OCI-LY7 (cell line): ENCODE data around the gene AKAP13. TPM values are rescaled to one million over a fixed set of nuclear protein-coding genes. Genes with fewer than 3 reads are reported as not detected.
A peak's percentile ranks its signal among the peaks of the same experiment; 100 is the strongest.

Source experiments
- BruUV-seq: library from RNA; stranded (reverse); fragments of 400-500 nt; replicated peaks from 2 replicates; lab custom pipeline; 2021; lab: Mats Ljungman, UMichigan
- CTCF ChIA-PET: fragments of 300-600 bp; sonication (Branson Sonifier 250); formaldehyde crosslinking; loops from one replicate; lab custom pipeline; 2022; ENCODE audit warnings: antibody characterized with exemption; ENCODE audit not compliant: unreplicated experiment; lab: Charles Lee
- POLR2A ChIA-PET: fragments of 300-600 bp; sonication (Branson Sonifier 250); formaldehyde crosslinking; loops from one replicate; lab custom pipeline; 2022; ENCODE audit warnings: antibody characterized with exemption; lab: Charles Lee
- DNase-seq: peaks from one replicate; pipeline ENCODE4 v3.0.0-alpha.2; 2015; ENCODE audit warnings: low spot score
- H2AFZ ChIP-seq: fragments of 200-600 bp; sonication (generic), shearing (Covaris generic); 2 replicates; pipeline ENCODE4 v1.6.1; 2014; ENCODE audit warnings: mild to moderate bottlenecking, antibody characterized with exemption, low read length, moderate library complexity
- H3K27ac ChIP-seq: fragments of 200-600 bp; sonication (generic); 2 replicates; pipeline ENCODE4 v1.5.1; 2014; ENCODE audit warnings: mixed run types, low read depth, mild to moderate bottlenecking, moderate library complexity, low read length, inconsistent platforms; ENCODE audit not compliant: poor library complexity, severe bottlenecking
- H3K36me3 ChIP-seq: fragments of 200-600 bp; sonication (generic); 2 replicates; pipeline ENCODE4 v1.6.1; 2014; ENCODE audit warnings: mild to moderate bottlenecking, antibody characterized with exemption, low read length, moderate library complexity, mixed read lengths; ENCODE audit not compliant: insufficient read depth
- H3K4me1 ChIP-seq: fragments of 200-600 bp; sonication (generic); 2 replicates; pipeline ENCODE4 v1.5.1; 2014; ENCODE audit warnings: mild to moderate bottlenecking, low read length; ENCODE audit not compliant: insufficient read depth, poor library complexity, severe bottlenecking
- H3K4me2 ChIP-seq: fragments of 200-600 bp; sonication (generic); 2 replicates; pipeline ENCODE4 v1.6.1; 2014; ENCODE audit warnings: mild to moderate bottlenecking, low read length
- H3K4me3 ChIP-seq: fragments of 200-600 bp; sonication (generic); 2 replicates; pipeline ENCODE4 v1.5.1; 2014; ENCODE audit warnings: mild to moderate bottlenecking, low read depth, low read length; ENCODE audit not compliant: poor library complexity, severe bottlenecking
- H3K79me2 ChIP-seq: fragments of 200-600 bp; sonication (generic); 2 replicates; pipeline ENCODE4 v1.6.1; 2016; ENCODE audit warnings: low read depth, mild to moderate bottlenecking, low read length, moderate library complexity, mixed read lengths; ENCODE audit not compliant: insufficient read depth
- H3K9me2 ChIP-seq: fragments of 200-600 bp; sonication (generic); 2 replicates; pipeline ENCODE4 v1.6.1; 2016; ENCODE audit warnings: mild to moderate bottlenecking, low read length, mixed read lengths; ENCODE audit not compliant: insufficient read depth
- H3K9me3 ChIP-seq: fragments of 200-600 bp; sonication (generic); 2 replicates; pipeline ENCODE4 v1.6.1; 2014; ENCODE audit warnings: mild to moderate bottlenecking, mixed run types, low read length, mixed read lengths
- H4K20me1 ChIP-seq: fragments of 200-600 bp; sonication (generic); 2 replicates; pipeline ENCODE4 v1.6.1; 2014; ENCODE audit warnings: mild to moderate bottlenecking, antibody characterized with exemption, low read length, moderate library complexity, mixed read lengths; ENCODE audit not compliant: insufficient read depth
- EZH2phosphoT487 ChIP-seq: fragments of 200-600 bp; sonication (generic); IDR thresholded peaks from 2 replicates; pipeline ENCODE4 v1.6.1; 2018; ENCODE audit warnings: low read depth, borderline replicate concordance, mild to moderate bottlenecking, mixed run types, antibody characterized with exemption, low read length, moderate library complexity, mixed read lengths
- intact Hi-C: fragments of 100-400 bp; cut with micrococcal nuclease; formaldehyde crosslinking; loops from one replicate; pipeline ENCODE4 v1.10.0; 2022; ENCODE audit not compliant: unreplicated experiment
- total RNA-seq, 2 experiments: library from RNA; depleted of rRNA in 1 of 2; stranded (reverse); fragments of >200 nt in 1 of 2; shearing (Covaris generic) in 1 of 2; gene quantifications; 2 replicates each; pipeline ENCODE4 v1.2.3, GENCODE V29; 2014 to 2022
- TF ChIP-seq, protein P1 (sequence below): fragments of 200-600 bp; sonication (generic); conservative IDR thresholded peaks from 2 replicates; pipeline ENCODE4 v1.5.1; 2014; ENCODE audit warnings: mild to moderate bottlenecking, antibody characterized with exemption, low read length, moderate library complexity, mixed read lengths

The AKAP13 gene
- total RNA-seq, 2 experiments from 2014 or later, result 140 to 250 TPM

DNA sequence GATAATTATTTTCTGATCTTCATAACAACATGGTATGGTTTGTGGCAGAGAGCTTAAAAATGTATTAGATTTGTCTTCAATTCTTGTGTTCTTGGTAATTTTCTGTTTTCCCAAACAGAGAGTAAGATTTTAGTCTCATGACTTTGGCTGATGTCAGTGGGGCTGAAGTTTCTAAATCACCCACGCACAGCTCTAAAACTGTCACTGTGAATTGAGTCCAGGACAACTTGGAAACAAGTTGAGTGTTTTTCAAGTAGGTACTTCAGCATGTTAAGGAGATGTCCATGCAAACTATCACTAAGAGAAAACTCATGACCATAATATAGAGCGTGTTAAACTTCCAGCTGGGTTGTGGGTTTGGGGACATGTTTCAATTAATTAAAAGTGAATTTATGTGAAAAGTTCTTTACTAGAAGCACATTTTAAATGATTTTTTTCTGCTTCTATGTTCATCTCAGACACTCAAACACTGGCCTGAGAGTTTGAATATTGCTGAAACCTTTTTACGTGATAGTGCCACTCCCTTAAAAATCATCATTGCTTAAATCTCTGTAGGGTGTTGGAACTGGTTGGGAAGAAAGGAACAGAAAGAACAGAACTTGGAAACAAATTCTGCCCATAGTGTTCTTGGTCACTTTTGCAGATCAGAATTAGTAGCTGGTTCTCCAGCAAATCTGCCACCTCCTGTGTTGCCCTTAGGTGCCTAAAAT lies 324.5 kb downstream of the AKAP13 start:
- Histone ChIP-seq H2AFZ (no peak overlapping the region), H3K79me2 (peaks cover 77% of the 10 kb centered on the region), H3K4me2 (peak overlapping the region; percentile 69), H3K4me3 (peak overlapping the region; percentile 1), H3K27ac (peak overlapping the region; percentile 41), H3K9me2 (no peaks in the 10 kb centered on the region), H4K20me1 (no peaks in the 10 kb centered on the region), H3K9me3 (no peaks in the 10 kb centered on the region), H3K36me3 (peaks cover 60% of the 10 kb centered on the region), H3K4me1 (peaks cover 88% of the 10 kb centered on the region)
- intact Hi-C loops, result loop anchor here (5.0 to 10.0 kb wide), 3 partner anchors 223 to 378 kb away; partner anchors contain the start of gene AKAP13
- ChIA-PET CTCF (interaction anchor here (0.5 to 0.8 kb wide), 2 partner anchors 16 to 18 kb away, joined by 3 to 4 read pairs; no protein-coding TSS in a partner anchor), POLR2A (interaction anchor here (0.8 to 4.2 kb wide), 4 partner anchors 14 to 32 kb away, joined by 3 to 73 read pairs (median 5); no protein-coding TSS in a partner anchor)
- BruUV-seq, result no TSS peak
- TF ChIP-seq, protein P1, sequence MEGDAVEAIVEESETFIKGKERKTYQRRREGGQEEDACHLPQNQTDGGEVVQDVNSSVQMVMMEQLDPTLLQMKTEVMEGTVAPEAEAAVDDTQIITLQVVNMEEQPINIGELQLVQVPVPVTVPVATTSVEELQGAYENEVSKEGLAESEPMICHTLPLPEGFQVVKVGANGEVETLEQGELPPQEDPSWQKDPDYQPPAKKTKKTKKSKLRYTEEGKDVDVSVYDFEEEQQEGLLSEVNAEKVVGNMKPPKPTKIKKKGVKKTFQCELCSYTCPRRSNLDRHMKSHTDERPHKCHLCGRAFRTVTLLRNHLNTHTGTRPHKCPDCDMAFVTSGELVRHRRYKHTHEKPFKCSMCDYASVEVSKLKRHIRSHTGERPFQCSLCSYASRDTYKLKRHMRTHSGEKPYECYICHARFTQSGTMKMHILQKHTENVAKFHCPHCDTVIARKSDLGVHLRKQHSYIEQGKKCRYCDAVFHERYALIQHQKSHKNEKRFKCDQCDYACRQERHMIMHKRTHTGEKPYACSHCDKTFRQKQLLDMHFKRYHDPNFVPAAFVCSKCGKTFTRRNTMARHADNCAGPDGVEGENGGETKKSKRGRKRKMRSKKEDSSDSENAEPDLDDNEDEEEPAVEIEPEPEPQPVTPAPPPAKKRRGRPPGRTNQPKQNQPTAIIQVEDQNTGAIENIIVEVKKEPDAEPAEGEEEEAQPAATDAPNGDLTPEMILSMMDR, result no peak
- TF ChIP-seq EZH2phosphoT487, result no peak
- DNase-seq, result no peak

DNA sequence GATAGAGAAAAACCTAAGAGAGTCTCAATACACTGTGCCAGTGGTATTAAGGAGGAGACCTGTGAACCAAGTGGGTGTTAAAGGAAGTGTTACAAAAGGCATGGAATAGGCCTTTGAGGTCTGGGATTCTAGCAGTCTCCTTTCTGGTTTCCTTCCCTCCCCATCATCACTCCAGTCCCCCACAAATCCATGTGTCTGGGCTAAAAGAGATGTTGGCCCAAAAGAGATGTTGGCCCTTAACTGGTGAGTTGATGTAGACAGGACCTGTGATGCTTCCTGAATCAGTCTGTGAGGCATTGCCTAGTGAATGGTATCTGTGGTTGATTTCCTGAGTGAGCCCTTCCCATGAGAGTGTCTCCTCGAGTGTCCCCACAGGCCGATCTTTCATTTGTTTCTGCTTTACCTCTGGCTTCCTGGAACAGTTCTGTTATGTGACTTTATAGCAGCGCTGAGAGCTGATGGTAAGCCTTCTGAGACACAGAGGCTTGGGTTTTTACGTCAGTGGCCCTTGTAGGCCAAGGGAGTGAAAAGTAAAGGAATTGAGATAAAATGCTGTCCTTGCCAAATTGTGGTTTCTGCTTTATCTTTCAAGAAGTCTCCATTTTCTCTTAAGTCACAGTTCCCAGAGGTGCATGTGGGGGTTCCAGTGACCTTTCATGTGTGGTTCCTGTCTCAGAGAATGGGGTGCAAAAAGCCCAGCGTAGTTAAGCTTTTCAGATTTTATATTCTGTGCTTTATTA lies 326.5 kb downstream of the AKAP13 start:
- Histone ChIP-seq H3K9me3 (no peaks in the 10 kb centered on the region), H3K27ac (peak overlapping the region; percentile 90), H3K36me3 (peaks cover 63% of the 10 kb centered on the region), H3K4me1 (peaks cover 67% of the 10 kb centered on the region), H2AFZ (peak overlapping the region; percentile 48; the same call in 1 of the 2 replicates), H3K79me2 (peaks cover 69% of the 10 kb centered on the region), H3K4me3 (peak overlapping the region; percentile 63), H4K20me1 (no peaks in the 10 kb centered on the region), H3K9me2 (no peaks in the 10 kb centered on the region), H3K4me2 (peak overlapping the region; percentile 87)
- TF ChIP-seq, protein P1, result no peak
- no peak for TF ChIP-seq EZH2phosphoT487
- BruUV-seq, result no TSS peak
- DNase-seq, result peak; percentile 67
- ChIA-PET CTCF (interaction anchor here (1.4 kb wide), 1 partner anchor 15 kb away, joined by 3 read pairs; no protein-coding TSS in a partner anchor), POLR2A (interaction anchor here (0.6 to 2.0 kb wide), 8 partner anchors 11 to 319 kb away, joined by 3 to 16 read pairs (median 3); no protein-coding TSS in a partner anchor)
- intact Hi-C loops, result loop anchor here (2.0 to 10.0 kb wide), 3 partner anchors 16 to 322 kb away; partner anchors contain the start of gene AKAP13
